H54 (cell line): ENCODE results near the gene PIEZO1.
A peak's percentile ranks its signal among the peaks of the same experiment; 100 is the strongest.

Experiments
- DNase-seq: peaks from one replicate; pipeline ENCODE4 v3.0.0; 2011; ENCODE audit warnings: low spot score, mixed read lengths; ENCODE audit not compliant: insufficient read length
- FAIRE-seq: peaks from 3 replicates; lab custom pipeline; 2011; peaks lifted over from hg19 to GRCh38; lab: Jason Lieb, UNC
- POLR2A ChIP-seq: IDR thresholded peaks from 2 replicates; pipeline ENCODE4 v1.6.1; 2011; ENCODE audit warnings: low read depth, mild to moderate bottlenecking, low read length

The PIEZO1 gene

DNA sequence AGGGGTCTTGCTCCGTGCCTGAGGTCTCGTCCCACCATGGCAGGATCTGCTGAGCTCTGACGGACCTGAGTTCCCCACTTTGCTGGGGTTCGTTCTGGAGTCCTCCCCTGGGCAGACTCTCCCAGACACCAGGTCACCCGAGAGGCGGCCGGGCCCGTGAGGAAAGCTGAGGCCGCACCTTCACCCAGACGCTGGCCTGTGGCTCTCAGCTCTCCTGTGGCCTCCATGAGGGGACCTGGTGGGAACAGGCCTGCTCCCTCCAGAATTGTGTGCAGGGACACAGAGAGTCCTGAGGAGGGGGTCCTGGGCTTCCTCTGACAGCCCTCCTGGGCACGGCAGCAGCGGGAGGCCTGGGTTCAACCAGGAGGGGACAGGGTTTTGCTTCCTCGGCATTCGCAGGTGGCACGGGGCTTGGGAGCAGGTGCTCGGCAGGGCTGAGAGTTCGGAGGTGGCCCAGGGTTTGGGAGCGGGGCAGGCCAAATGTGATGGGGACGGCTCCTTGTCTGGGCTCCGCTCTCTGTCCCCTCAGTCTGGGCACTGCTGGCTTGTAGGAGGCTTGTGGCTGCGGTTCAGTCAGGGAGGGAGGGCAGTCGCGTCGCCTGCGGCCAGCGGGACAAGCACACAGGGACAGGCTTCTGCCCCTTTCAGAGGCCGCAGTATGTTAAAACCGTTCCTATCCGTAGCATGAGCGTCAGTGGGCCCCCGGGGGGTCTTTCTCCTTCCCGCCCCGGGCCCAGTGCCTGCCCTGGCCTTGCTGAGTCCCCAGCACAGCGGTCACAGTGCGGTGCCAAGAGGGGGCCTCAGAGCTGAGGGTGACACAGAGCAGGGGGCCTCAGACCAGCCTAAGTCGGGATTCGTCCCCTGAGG, 90.6 kb downstream of the PIEZO1 start:
- FAIRE-seq (no peak), DNase-seq (no peak)
- TF ChIP-seq POLR2A: no peak

DNA sequence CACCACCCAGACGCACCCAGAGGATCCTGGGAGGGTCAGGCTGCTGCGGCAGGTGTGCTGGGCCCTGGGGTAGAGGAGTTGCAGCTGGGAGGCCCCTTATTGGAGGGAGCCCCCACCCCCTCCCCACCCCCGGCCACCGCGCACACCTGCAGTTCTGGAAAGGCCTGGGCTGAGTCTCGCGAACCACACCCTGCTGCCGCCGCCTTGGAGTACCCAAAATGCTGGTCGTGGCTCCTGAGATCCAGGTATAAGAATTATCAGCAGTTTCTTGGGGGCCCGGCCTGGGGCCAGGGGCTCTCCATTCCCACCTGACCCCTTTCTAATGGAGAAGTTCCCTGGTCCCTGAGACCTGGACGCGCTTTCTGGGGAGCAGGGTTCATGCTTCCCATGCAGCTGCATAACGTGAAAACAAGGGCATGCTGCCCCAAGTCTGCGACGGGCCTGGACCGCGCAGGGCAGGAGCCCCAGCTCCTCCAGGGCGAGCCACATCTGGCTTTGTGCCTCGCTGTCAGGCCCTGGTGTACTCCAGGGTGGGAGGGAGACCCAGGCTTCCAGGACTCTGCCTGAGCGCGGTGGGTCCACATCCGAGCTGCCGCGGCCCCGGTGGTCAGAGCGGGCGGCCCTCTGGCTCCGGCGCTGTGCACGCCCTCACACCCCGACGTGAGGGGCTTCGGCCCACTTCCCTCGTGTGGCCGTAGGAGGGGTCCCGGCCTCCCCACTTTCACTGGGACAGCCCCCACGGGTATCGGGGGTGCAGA, 91.4 kb downstream of the PIEZO1 start:
- FAIRE-seq: no peak
- no peak for TF ChIP-seq POLR2A
- no peak for DNase-seq

DNA sequence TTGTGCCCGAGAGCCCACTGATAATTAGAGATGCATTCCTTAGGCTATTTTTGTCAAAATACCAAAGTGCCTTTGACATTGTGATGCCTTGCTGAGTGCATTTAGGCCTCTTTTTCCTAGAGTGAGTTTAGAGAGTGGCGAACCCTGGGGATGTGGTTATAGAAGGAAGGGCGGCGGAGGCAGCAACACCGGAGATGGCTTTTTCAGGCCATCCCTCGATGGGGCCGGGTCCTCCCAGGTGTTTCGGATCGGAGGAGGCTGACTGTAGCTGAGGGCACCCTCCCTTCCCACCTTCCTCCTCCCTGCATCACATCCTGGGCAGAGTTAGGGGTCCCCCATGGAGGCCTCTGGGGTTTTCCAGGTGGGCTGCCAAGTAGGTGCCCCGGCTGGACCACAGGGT, 92.2 kb downstream of the PIEZO1 start:
- TF ChIP-seq POLR2A: no peak
- DNase-seq: no peak
- no peak for FAIRE-seq

DNA sequence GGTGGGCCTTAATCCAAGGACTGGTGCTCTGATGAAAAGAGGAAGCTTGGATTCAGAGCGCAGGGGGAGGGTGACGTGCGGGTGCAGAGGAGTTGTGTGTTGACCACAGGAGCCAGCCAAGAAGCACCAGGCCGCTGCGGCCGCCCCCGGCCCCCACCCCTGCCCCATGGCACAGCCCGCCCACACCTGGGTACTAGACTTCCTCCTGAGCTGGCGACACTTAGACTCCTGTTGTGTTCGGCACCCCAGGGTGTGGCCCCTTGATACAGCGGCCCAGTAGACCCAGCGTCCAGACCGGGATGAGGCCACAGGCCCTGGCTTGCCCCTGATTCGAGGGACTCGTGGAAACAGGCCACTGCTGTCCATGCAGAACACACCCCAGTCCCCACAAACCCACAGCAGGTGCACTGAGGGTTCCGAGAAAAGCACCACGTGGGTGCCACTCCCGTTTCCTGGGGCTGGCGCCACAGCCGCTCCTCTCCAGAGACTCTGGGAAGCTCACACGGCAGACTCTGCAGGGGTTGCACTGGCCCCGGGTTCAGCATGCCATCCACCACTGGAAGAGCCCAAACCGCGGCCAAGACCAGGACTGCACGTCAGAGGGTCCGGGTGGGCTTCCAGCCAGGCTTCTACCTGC, 93.0 kb downstream of the PIEZO1 start:
- FAIRE-seq: no peak
- TF ChIP-seq POLR2A: no peak
- DNase-seq: no peak

DNA sequence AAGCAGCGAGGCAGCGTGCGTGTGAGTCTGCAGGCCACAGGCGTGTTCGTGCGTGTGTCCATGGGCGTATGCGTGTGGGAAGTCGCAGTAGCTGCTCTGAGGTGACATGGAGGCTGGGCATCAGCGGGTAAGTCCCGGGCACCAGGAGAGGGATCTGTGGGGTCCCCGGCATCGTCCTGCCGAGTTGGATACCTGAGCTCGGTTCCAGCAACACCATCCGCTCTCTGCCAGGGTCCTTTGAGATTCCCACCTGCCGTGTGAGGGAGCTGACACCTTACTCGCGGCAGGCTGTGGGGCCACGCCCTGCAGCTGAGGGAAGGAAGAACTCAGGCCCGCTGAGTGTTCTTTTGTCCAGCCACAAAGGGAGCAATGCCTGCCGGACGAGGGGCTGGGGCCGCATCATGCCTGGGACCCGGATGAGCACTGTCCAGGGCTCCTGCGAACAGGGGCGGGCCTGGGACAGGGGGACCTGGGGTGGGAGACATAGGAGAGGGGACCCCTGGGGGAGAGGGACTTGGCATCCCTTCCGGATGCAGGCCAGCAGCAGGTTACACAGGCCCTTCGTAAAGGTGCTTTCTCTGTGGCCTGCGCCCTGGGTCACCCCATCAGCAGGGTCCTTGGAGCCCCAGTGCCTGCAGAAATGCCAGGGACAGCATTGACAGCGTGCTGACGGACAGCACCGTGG, 93.7 kb downstream of the PIEZO1 start:
- FAIRE-seq: no peak
- DNase-seq: no peak
- TF ChIP-seq POLR2A: no peak

DNA sequence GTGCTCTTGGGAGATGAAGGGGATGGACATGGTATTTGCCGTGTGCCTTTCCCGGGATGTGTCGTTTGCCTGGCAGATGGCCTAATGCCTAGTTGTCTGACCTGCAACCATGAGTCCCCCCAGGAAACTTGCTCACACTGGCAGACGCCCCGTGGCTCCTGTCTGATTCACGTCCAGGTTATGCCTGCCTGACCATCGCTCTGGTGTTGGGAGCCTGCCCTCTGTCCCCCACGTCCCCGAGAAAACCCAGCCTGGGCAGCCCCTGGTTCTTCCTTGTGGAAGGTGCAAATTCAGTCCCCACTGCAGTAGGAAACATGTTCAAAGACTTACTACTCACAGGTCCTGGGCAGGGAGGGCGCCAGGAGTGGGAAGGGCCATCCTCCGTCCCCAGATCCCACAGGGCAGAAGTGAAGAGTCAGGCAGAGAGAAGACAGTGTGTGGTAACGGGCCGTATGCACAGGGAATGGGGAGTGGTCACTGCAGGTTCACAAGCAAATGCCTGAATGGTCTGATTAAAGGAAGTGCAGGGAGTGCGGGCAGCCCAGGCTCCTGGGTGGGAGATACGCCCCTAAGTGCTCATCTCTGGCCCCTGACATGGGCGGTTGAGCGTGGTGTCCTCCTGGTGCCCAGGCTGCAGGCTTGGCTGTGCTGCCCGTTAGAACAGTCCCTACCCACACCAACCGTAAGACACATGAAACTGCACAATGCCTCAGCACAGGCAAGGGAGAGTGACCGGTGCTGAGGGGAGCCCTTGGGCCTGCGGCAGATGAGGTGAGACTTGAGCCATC, 94.5 kb downstream of the PIEZO1 start:
- DNase-seq (no peak), FAIRE-seq (no peak)
- TF ChIP-seq POLR2A: no peak

DNA sequence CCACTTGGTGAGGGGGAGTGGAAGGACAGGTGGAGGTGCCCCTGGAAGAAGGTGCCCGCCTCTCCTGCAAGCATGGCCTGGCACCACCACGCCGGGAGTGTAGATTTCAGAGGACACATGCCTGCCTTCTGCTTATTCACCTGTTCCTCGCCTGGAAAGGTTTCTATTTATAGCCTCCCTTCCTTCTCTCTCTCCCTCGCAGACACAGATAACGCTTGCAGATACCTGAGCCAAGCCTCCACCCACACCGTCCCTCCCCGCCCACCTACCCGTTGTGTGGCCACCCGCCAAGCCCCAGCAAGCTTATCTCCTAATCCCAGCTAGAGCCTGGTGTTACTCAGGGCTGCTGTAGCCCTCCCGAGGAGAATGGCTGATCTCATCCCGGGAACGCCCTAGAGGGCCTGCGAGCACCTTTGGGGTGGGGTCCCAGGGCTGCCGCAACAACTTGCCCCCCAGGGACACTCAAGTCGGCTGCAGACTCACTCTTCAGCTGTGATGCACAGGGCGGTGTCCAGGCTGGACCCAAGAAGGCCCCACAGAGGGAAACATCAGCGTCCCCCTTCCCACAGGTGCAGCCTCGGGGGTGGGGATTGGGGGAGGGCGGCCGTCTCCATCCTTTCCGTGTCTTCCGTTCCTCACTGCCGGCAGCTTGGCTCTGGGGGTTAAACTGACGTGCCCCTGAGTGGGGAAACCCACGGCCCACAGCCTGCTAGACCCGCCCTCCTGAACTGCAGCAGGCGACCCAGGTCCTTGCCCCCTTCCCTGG, 96.8 kb downstream of the PIEZO1 start:
- no peak for TF ChIP-seq POLR2A
- DNase-seq (no peak), FAIRE-seq (no peak)

DNA sequence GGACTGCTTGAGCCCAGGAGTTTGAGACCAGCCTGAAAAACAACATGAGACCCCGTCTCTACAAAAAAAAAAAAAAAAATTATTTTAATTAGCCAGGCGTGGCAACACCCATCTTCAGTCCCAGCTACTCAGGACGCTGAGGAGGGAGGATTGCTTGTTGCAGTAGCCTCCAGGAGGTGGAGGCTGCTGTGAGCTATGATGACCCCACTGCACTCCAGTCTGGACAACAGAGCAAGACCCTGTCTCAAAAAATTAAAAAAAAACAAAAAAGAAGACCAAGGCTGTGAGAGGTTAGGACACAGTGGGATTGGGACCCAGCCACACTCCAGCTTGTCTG, 97.4 kb downstream of the PIEZO1 start:
- DNase-seq (no peak), FAIRE-seq (no peak)
- TF ChIP-seq POLR2A: no peak

DNA sequence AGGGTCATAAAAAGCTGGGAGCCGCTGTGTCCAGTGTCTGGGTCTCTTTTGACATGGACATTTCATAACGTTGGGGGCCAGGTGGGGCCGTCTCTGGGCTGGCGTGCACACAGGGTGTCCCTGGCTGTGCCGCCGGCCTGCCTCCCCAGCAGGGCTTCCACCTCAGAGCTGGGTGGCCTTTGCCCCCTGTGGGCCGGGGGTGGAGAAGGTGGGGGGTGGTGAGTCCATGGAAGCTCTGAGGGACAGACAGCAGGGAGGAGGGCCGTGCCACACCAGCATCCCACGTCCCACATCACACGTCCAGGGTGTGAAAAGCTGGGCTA, 97.8 kb downstream of the PIEZO1 start:
- TF ChIP-seq POLR2A: no peak
- DNase-seq (no peak), FAIRE-seq (no peak)

DNA sequence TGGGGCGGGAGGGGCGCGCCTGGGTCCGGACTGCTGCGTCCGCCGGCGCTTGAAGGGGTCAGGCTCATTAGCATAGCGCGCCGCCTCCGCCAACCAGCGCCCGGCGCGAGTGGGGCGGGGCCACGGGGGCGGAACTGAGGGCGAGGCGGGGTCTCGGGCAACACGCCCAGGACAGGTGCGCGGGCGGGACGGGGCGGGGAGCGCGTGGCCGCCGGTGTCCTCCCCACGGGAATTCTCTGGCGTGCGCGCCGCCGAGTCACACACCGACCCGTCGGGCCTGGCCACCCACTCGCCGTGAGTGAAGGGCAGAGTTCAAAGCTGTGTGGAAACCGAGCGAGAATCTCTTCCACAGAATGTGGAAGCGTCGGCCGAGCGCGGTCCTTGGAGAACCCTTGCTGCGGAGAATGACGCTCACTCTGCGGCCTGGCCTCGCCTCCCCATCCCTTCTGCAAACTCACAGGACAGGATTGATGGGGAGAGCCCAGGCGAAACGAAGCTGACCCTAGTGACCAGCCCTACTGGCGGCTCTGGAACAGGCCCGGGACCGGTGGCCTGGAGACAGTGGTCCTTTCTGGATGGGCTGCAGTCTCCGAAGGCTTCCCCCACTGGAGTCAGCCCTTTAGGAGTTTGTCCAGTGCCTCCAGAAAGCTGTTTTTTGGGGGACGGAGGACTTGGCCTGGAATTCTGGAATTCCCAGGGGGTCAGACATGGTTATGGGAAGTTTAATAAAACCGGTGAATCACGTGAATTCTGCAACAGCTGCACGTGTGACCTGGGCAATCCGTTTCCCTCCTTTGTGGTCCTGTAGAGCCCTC, 98.4 kb downstream of the PIEZO1 start, which contains the start of gene SNAI3:
SNAI3 (minus strand) TSS at position 69 of the 815 bp plus-strand sequence. CDS start 101 bp downstream, outside the sequence.
- FAIRE-seq (no peak), DNase-seq (peak; percentile 93)
- no peak for TF ChIP-seq POLR2A

DNA sequence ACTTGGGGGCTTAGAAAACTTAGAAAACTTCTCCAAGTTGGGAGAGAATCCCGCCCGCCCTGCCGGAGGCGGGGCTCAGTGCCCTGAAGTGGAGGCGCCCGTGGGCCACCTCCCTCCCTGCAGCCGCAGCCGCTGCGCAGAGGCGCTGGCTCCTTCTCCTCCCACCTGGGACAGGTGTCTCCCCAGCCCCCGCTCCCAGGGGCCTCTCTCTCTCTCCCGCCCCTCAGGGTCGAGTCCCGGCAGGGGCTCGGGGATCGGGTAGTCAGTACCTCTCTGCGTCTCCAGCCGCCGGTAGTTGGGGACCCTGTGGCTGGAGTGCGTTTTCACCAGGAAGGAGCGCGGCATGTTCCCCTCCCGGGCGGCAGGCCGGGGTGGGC, 99.0 kb downstream of the PIEZO1 start:
- no peak for FAIRE-seq
- DNase-seq: peak; percentile 55
- TF ChIP-seq POLR2A: no peak
